AG04450 (cell line): Measurements from ENCODE around the gene SH2D3A. TPM values are rescaled to one million over a fixed set of nuclear protein-coding genes. Genes with fewer than 3 reads are reported as not detected.

Source experiments
- CTCF ChIA-PET: fragments of 300-600, 350-600 bp; formaldehyde crosslinking; extraction: SDS; loops from one replicate; lab custom pipeline; 2022; ENCODE audit warnings: antibody characterized with exemption, inconsistent platforms; lab: Charles Lee
- POLR2A ChIA-PET: fragments of 350-600 bp; formaldehyde crosslinking; extraction: SDS; loops from one replicate; lab custom pipeline; 2021; ENCODE audit warnings: antibody characterized with exemption, inconsistent platforms; lab: Yijun Ruan, JAX
- DNase-seq: peaks from one replicate; pipeline ENCODE4 v3.0.0-alpha.2; 2011; ENCODE audit warnings: low read depth, low spot score
- H3K27ac ChIP-seq: one replicate; pipeline ENCODE4 v1.5.1; 2012; ENCODE audit warnings: low read depth, low read length, control low read depth
- H3K27me3 ChIP-seq: one replicate; pipeline ENCODE4 v1.6.0; 2012; ENCODE audit warnings: low read length; ENCODE audit not compliant: control insufficient read depth, insufficient read depth
- H3K4me3 ChIP-seq: 2 replicates; pipeline ENCODE4 v1.5.1; 2011; ENCODE audit warnings: mild to moderate bottlenecking, low read depth, low read length, control low read depth
- H3K9me3 ChIP-seq: 2 replicates; pipeline ENCODE4 v1.5.1; 2012; ENCODE audit warnings: low read length; ENCODE audit not compliant: control insufficient read depth, insufficient read depth
- CTCF ChIP-seq: IDR thresholded peaks from 2 replicates; pipeline ENCODE4 v1.5.1; 2011; ENCODE audit warnings: low read depth, low read length, control low read depth, inconsistent platforms
- polyA plus RNA-seq: library from polyadenylated mRNA; depleted of rRNA; stranded (reverse); fragments of >200 nt; gene quantifications from 2 replicates; pipeline ENCODE4 v1.2.3, GENCODE V29; 2011

SH2D3A gene
- polyA plus RNA-seq, 1 experiment, result not detected

GRCh38 chr19:6760606-6761005, 6.6 kb downstream of the SH2D3A start:
- CTCF ChIA-PET, result no interaction called here
- POLR2A ChIA-PET, result no interaction called here

GRCh38 chr19:6754653-6755463, 12.4 kb downstream of the SH2D3A start:
- Histone ChIP-seq H3K27me3 (no peaks in the 10 kb centered on the region), H3K27ac (no peak overlapping the region), H3K4me3 (no peak overlapping the region), H3K9me3 (peaks cover 7% of the 10 kb centered on the region; the same call in 1 of the 2 replicates)
- no peak for TF ChIP-seq CTCF
- ChIA-PET CTCF (interaction anchor here (1.5 kb wide), 1 partner anchor 16 kb away, joined by 4 read pairs; no protein-coding TSS in a partner anchor), POLR2A (no interaction called here)
- DNase-seq, result no peak

More at GRCh38 chr19:6760606-6761005, 6.6 kb downstream of the SH2D3A start:
- Histone ChIP-seq H3K4me3 (no peak overlapping the region), H3K27ac (no peak overlapping the region), H3K27me3 (no peaks in the 10 kb centered on the region), H3K9me3 (peaks cover 5% of the 10 kb centered on the region; the same call in 1 of the 2 replicates)
- no peak for TF ChIP-seq CTCF
- DNase-seq, result no peak

GRCh38 chr19:6754136-6754535, 13.1 kb downstream of the SH2D3A start:
- CTCF ChIA-PET, result interaction anchor here (1.5 kb wide), 1 partner anchor 17 kb away, joined by 4 read pairs; no protein-coding TSS in a partner anchor
- Histone ChIP-seq H3K27ac (no peak overlapping the region), H3K9me3 (peaks cover 7% of the 10 kb centered on the region; the same call in 1 of the 2 replicates), H3K4me3 (no peak overlapping the region), H3K27me3 (no peaks in the 10 kb centered on the region)
- no peak for DNase-seq
- POLR2A ChIA-PET, result no interaction called here
- no peak for TF ChIP-seq CTCF

GRCh38 chr19:6753178-6754031, 13.8 kb downstream of the SH2D3A start:
- peaks cover 7% of the 10 kb centered on the region; the same call in 1 of the 2 replicates for H3K9me3 ChIP-seq
- CTCF ChIA-PET, result interaction anchor here (1.5 kb wide), 1 partner anchor 17 kb away, joined by 4 read pairs; no protein-coding TSS in a partner anchor
- TF ChIP-seq CTCF, result no peak

More at GRCh38 chr19:6753178-6754031, 13.8 kb downstream of the SH2D3A start:
- POLR2A ChIA-PET, result interaction anchor here (1.5 kb wide), 1 partner anchor 15 kb away, joined by 3 read pairs; no protein-coding TSS in a partner anchor
- DNase-seq, result no peak
- no peaks in the 10 kb centered on the region for H3K27me3 ChIP-seq
- H3K4me3 ChIP-seq, result peak overlapping the region; percentile 37; the same call in 1 of the 2 replicates
- H3K27ac ChIP-seq, result no peak overlapping the region
